HepG2 (cell line): ENCODE results near the gene CACNA1C. TPM values are rescaled to one million over a fixed set of nuclear protein-coding genes. Genes with fewer than 3 reads are reported as not detected.

Experiments
- ATAC-seq: fragments of 200-7000 bp; cut with Tn5 transposase; 3 replicates; pipeline ENCODE4 v1.9.1; 2020; ENCODE audit warnings: mild to moderate bottlenecking, moderate library complexity
- BruUV-seq: library from RNA; stranded (reverse); fragments of 400-500 nt; replicated peaks from 2 replicates; lab custom pipeline; 2021; lab: Mats Ljungman, UMichigan
- CTCF ChIA-PET: fragments of 300-600 bp; formaldehyde crosslinking; extraction: SDS; loops from one replicate; lab custom pipeline; 2021; ENCODE audit warnings: low total read pairs, inconsistent platforms, low intra/inter-chr PET ratio; lab: Yijun Ruan, JAX
- POLR2A ChIA-PET: fragments of 350-600 bp; sonication (Branson Sonifier 250); formaldehyde crosslinking; loops from one replicate; lab custom pipeline; 2020; ENCODE audit warnings: antibody characterized with exemption, inconsistent platforms; lab: Yijun Ruan, JAX
- DNase-seq: peaks from one replicate; pipeline ENCODE4 v3.0.0-alpha.2; 2015; ENCODE audit warnings: low spot score
- FAIRE-seq: peaks from 3 replicates; lab custom pipeline; 2011; peaks lifted over from hg19 to GRCh38; lab: Jason Lieb, UNC
- H2AFZ ChIP-seq: one replicate; pipeline ENCODE4 v1.6.1; 2011; ENCODE audit warnings: low read length, inconsistent platforms
- H3K27ac ChIP-seq: fragments of 300-600 bp; 3 replicates; pipeline ENCODE4 v1.8.0; 2011; ENCODE audit warnings: mixed run types, mild to moderate bottlenecking, mixed read lengths, low read length, inconsistent platforms; ENCODE audit not compliant: insufficient read depth; ENCODE audit errors: extremely low read length
- H3K27me3 ChIP-seq, 2 experiments: fragments of 200-600 bp in 1 of 2; 2 replicates in 1 of 2; 3 replicates in 1 of 2; pipeline versions ENCODE4 v1.6.0 to v1.8.0; 2011; ENCODE audit warnings: low read length in 2 of 2, mild to moderate bottlenecking in 2 of 2, moderate library complexity in 2 of 2, inconsistent platforms in 1 of 2; ENCODE audit not compliant: insufficient read depth in 2 of 2, control insufficient read depth in 1 of 2
- H3K36me3 ChIP-seq, 2 experiments: fragments of 200-600 bp in 1 of 2; replicated peaks in 1 of 2; 2 replicates in 1 of 2; 3 replicates in 1 of 2; pipeline versions ENCODE4 v1.5.1 to v1.8.0; 2011; ENCODE audit warnings: low read length in 2 of 2, inconsistent platforms in 1 of 2; ENCODE audit not compliant: insufficient read depth in 2 of 2, control insufficient read depth in 1 of 2
- H3K4me1 ChIP-seq: 2 replicates; pipeline ENCODE4 v1.5.1; 2012; ENCODE audit warnings: low read length, inconsistent platforms; ENCODE audit not compliant: insufficient read depth
- H3K4me2 ChIP-seq: 2 replicates; pipeline ENCODE4 v1.6.0; 2011; ENCODE audit warnings: low read depth, low read length, inconsistent platforms
- H3K4me3 ChIP-seq, 3 experiments: fragments of 200-600 bp in 1 of 3; sonication (generic), shearing (Covaris generic) in 1 of 3; replicated peaks in 1 of 3; 2 replicates each; pipeline ENCODE4 v1.5.1; 2011 to 2016; ENCODE audit warnings: low read length in 3 of 3, inconsistent platforms in 2 of 3, low read depth in 2 of 3, mild to moderate bottlenecking in 2 of 3, control low read depth in 1 of 3, mixed read lengths in 1 of 3; ENCODE audit not compliant: insufficient read depth in 1 of 3
- H3K79me2 ChIP-seq: one replicate; pipeline ENCODE4 v1.6.1; 2011; ENCODE audit warnings: low read length, inconsistent platforms; ENCODE audit not compliant: insufficient read depth
- H3K9ac ChIP-seq: 2 replicates; pipeline ENCODE4 v1.6.0; 2011; ENCODE audit warnings: mild to moderate bottlenecking, low read depth, low read length, inconsistent platforms; ENCODE audit not compliant: insufficient read depth
- H3K9me3 ChIP-seq: 2 replicates; pipeline ENCODE4 v1.5.1; 2012; ENCODE audit warnings: mild to moderate bottlenecking, low read length
- H4K20me1 ChIP-seq: 2 replicates; pipeline ENCODE4 v1.6.0; 2011; ENCODE audit warnings: inconsistent platforms, mild to moderate bottlenecking, low read length, moderate library complexity; ENCODE audit not compliant: insufficient read depth
- HIVEP1 ChIP-seq: sonication (generic); formaldehyde crosslinking; IDR thresholded peaks from 2 replicates; pipeline ENCODE4 v1.4.0; 2020; ENCODE audit warnings: mild to moderate bottlenecking, missing genetic modification reagents
- MXI1 ChIP-seq: IDR thresholded peaks from 3 replicates; pipeline ENCODE4 v1.6.1; 2012; ENCODE audit warnings: low read depth, low read length, inconsistent platforms, borderline replicate concordance
- RFX3 ChIP-seq: IDR thresholded peaks from 2 replicates; pipeline ENCODE4 v1.6.1; 2016; ENCODE audit warnings: missing biosample characterization, missing genetic modification reagents
- ZNF263 ChIP-seq: sonication (generic); formaldehyde crosslinking; IDR thresholded peaks from 2 replicates; pipeline ENCODE4 v1.4.0; 2020; ENCODE audit warnings: missing genetic modification reagents
- WGBS: methylation state at CpG from one replicate; pipeline ENCODE4 v1.1.6; 2017; ENCODE audit warnings: low lambda C conversion rate; 5-methylcytosine and 5-hydroxymethylcytosine counted together
- in situ Hi-C: cut with HindIII; loops from 2 replicates; pipeline ENCODE4 v1.10.0; 2017; ENCODE audit warnings: low pct_unique_long_range_greater_than_20kb; ENCODE audit not compliant: extremely low pct_ligation_motif_present
- intact Hi-C: fragments of 100-400 bp; cut with micrococcal nuclease; formaldehyde crosslinking; loops from one replicate; pipeline ENCODE4 v1.10.0; 2022; ENCODE audit not compliant: unreplicated experiment
- polyA plus RNA-seq, 8 experiments: library from polyadenylated mRNA; depleted of rRNA in 3 of 8; stranded (reverse) in 7 of 8; unstranded in 1 of 8; fragments of >200 nt; fragmentation: Illumina TruSeq in 4 of 8; extraction: Trizol in 4 of 8; gene quantifications; 2 replicates each; pipeline versions ENCODE4 v1.2.1 to v1.2.3, GENCODE V29; 2011 to 2016; ENCODE audit warnings: low read depth in 4 of 8, missing spikeins in 1 of 8, mixed read lengths in 1 of 8; ENCODE audit not compliant: insufficient read depth in 1 of 8
- total RNA-seq, 5 experiments: library from RNA; depleted of rRNA; stranded (reverse); fragments of >200 nt; fragmentation: Illumina TruSeq; extraction: Trizol; gene quantifications; 2 replicates each; pipeline ENCODE4 v1.2.3, GENCODE V29; 2016; ENCODE audit warnings: low read depth in 1 of 5

The CACNA1C gene
- total and polyA plus RNA-seq, 2 of the 13 experiments (the other 11 are each of a cell fraction or from before 2014, with no cell fraction given): not detected

DNA sequence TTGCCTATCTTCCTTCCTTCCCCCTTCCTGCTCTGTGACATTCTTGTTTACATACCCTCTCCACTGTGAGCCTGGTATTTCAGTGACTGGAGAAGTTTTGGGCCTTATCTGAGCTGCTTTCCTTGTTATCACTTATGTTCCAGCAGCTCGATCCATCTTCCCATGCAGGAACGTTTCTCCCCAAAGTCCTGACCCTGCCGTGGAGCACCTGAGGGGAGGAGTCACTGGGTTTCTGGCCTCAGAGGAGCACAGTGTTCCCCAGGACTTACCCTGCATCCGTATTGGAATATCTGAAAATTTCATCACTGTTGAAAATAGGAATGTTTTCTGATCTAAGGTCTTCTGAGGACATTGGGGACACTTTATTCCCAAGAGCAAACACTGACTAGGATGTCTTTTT, 141.8 kb downstream of the CACNA1C start:
- Histone ChIP-seq H4K20me1 (no peaks in the 10 kb centered on the region), H3K27me3 (peaks cover 0 to 15% of the 10 kb centered on the region in 2 experiments; a peak in 3 of 5 replicates), H3K4me3 (no peak overlapping the region), H3K79me2 (no peaks in the 10 kb centered on the region), H3K9me3 (no peaks in the 10 kb centered on the region), H3K4me2 (no peak overlapping the region), H2AFZ (no peak overlapping the region), H3K36me3 (no peaks in the 10 kb centered on the region), H3K4me1 (no peaks in the 10 kb centered on the region), H3K27ac (no peak overlapping the region), H3K9ac (no peak overlapping the region)
- POLR2A ChIA-PET: no interaction called here
- CTCF ChIA-PET: no interaction called here
- DNase-seq: no peak
- FAIRE-seq: no peak
- TF ChIP-seq ZNF263 (CRISPR knock-in tag) (0 out of 2 replicates have a peak, but pooled peaks have one; percentile 32), HIVEP1 (CRISPR knock-in tag) (no peak)
- no TSS peak for BruUV-seq
- in situ Hi-C loops (no loop called here), intact Hi-C loops (no loop called here)
- ATAC-seq: no peak
- 2% methylated on average over 4 of the region's 4 CpGs for WGBS

DNA sequence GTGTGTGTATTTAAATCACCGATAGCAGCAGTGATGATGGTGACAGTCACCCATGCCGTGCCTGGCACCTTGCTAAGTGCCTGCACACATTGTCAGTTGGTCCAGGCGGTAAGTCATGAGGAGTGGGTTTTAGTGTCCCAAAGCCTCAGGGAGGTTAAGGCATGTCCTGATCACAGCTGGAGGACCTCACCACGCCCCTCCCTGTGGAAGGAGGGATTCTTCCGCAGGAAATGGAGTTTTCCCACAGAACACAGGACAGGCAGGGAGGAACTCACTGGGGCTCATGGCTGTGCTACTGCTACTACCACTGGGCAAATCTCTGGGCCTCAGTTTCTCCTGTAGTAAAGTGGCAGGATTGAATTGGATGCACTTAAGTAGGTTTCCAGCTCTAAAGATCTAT, 142.3 kb downstream of the CACNA1C start:
- 47% methylated on average over 3 of the region's 5 CpGs for WGBS
- Histone ChIP-seq H3K9me3 (no peaks in the 10 kb centered on the region), H3K4me1 (no peaks in the 10 kb centered on the region), H4K20me1 (no peaks in the 10 kb centered on the region), H3K27me3 (peaks cover 0 to 19% of the 10 kb centered on the region in 2 experiments; a peak in 2 of 5 replicates), H3K4me2 (no peak overlapping the region), H3K79me2 (no peaks in the 10 kb centered on the region), H2AFZ (no peak overlapping the region), H3K4me3 (no peak overlapping the region), H3K9ac (no peak overlapping the region), H3K27ac (no peak overlapping the region), H3K36me3 (no peaks in the 10 kb centered on the region)
- ChIA-PET POLR2A (no interaction called here), CTCF (no interaction called here)
- in situ Hi-C loops (no loop called here), intact Hi-C loops (no loop called here)
- DNase-seq: no peak
- no peak for ATAC-seq
- TF ChIP-seq RFX3: no peak
- TF ChIP-seq MXI1: no peak
- no TSS peak for BruUV-seq
- FAIRE-seq: no peak
